Measurements from ENCODE around the gene UBL7. TPM values are rescaled to one million over a fixed set of nuclear protein-coding genes. Genes with fewer than 3 reads are reported as not detected.

UBL7 gene
- total RNA-seq, 1 experiment from 2014 or later, result 73.9 TPM

DNA sequence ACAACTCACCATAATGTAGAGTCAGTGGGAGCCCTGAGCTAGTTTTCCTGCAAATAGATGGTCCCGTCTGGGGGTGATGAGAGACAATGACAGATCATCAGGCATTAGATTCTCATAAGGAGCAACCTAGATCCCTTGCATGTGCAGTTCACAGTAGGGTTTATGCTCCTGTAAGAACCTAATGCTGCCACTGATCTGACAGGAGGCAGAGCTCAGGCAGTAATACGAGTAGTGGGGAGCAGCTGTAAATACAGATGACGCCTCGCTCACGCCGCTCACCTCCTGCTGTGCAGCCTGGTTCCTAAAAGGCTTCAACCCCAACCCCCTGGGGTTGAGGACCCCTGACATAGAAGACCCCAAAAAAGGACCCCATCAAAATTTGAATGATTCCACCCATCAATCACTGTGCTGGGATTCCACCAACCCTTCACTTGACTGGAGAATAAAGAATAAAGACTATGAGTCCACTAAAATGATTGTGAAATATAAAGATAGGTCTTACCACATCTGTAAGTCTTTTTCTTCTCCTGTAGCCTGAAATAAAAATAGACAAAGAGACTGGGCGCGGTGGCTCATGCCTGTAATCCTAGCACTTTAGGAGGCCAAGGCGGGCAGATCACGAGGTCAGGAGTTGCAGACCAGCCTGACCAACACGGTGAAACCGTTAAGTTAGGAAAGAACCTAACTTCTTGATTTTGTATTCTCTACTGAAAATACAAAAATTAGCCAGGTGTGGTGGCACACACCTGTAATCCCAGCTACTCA, 9.9 kb upstream of the UBL7 start:
- Histone ChIP-seq H3K4me3 (no peak overlapping the region), H4K20me1 (ENCODE audit: insufficient read depth) (no peaks in the 10 kb centered on the region), H2AFZ (no peak overlapping the region), H3K9me3 (ENCODE audit: insufficient read depth, low read depth) (no peaks in the 10 kb centered on the region), H3K27ac (no peak overlapping the region), H3K4me1 (replicated peaks; ENCODE audit: insufficient read depth) (no peaks in the 10 kb centered on the region), H3K9me2 (ENCODE audit: insufficient read depth) (no peaks in the 10 kb centered on the region), H3K27me3 (ENCODE audit: insufficient read depth, low read depth) (no peaks in the 10 kb centered on the region), H3F3A (ENCODE audit: insufficient read depth, low read depth) (no peaks in the 10 kb centered on the region), H3K4me2 (no peak overlapping the region), H3K36me3 (ENCODE audit: low read depth) (no peaks in the 10 kb centered on the region), H3K79me2 (ENCODE audit: low read depth) (no peaks in the 10 kb centered on the region)
- DNase-seq, result no peak
- no TSS peak for BruUV-seq (replicated peaks)
- ChIA-PET POLR2A (ENCODE audit: unreplicated experiment) (no interaction called here), CTCF (interaction anchor here (0.7 kb wide), 1 partner anchor 311 kb away, joined by 10 read pairs; the partner anchor contains the start of gene CSK)
- intact Hi-C loops (cut with micrococcal nuclease; ENCODE audit: unreplicated experiment), result no loop called here
- TF ChIP-seq, protein P1, sequence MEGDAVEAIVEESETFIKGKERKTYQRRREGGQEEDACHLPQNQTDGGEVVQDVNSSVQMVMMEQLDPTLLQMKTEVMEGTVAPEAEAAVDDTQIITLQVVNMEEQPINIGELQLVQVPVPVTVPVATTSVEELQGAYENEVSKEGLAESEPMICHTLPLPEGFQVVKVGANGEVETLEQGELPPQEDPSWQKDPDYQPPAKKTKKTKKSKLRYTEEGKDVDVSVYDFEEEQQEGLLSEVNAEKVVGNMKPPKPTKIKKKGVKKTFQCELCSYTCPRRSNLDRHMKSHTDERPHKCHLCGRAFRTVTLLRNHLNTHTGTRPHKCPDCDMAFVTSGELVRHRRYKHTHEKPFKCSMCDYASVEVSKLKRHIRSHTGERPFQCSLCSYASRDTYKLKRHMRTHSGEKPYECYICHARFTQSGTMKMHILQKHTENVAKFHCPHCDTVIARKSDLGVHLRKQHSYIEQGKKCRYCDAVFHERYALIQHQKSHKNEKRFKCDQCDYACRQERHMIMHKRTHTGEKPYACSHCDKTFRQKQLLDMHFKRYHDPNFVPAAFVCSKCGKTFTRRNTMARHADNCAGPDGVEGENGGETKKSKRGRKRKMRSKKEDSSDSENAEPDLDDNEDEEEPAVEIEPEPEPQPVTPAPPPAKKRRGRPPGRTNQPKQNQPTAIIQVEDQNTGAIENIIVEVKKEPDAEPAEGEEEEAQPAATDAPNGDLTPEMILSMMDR (conservative IDR thresholded peaks at IDR 0.05), result no peak

DNA sequence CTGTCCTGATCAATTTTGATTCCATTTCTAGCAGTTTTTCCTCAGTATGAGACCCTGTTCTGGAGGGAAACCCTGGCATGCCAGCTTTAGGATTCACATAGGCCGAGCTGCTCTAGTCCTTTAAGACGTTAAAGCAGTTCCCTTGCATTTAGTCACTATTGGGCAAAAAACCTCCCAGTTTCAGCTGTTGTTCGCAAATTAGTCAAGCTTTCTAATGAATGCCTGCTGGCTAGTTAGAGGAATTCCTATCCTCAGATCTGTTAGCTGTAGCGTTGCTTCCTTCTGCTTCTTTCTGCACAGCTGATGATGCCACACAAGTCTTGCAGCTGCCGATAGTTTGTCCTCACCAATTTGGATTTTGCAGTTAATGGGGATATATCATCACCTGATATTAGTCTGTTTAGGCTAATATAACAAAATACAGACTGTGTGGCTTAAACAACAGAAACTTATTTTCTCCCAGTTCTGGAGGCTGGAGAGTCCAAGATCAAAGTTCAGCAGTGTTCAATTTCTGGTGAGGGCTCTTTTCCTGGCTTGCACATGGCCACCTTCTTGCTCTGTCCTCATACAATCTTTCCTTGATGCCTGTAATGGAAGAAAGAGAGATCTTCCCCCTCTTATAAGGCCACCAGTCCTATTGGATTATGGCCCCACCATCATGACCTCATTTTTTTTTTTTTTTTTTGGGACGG, 7.5 kb upstream of the UBL7 start:
- CTCF ChIA-PET, result no interaction called here
- no peak for TF ChIP-seq EZH2 (IDR thresholded peaks at IDR 0.05; ENCODE audit: low read depth)
- TF ChIP-seq, protein P1 (conservative IDR thresholded peaks at IDR 0.05), result no peak

DNA sequence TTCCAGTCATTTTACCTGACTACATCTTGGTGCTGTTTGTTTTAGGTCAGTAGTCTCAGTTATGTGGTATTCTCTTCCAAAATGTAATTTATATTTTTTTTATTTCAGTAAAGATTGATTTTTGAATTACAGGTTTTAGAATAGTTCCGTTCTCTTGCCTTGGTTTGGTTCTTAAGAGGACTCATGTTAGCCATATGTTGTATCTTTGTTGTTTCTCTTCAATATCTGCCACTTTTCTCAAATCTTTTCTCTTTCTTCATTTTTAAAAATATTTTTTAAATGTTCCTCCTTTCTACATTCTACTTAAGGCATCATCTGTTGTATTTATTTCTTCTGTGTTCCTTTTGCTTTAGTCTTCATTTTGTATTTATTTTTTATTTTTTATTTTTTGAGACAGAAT, 5.6 kb upstream of the UBL7 start:
- Histone ChIP-seq H3K79me2 (ENCODE audit: low read depth) (peaks cover 6% of the 10 kb centered on the region), H3K4me3 (no peak overlapping the region), H3K4me2 (no peak overlapping the region), H3K9me2 (ENCODE audit: insufficient read depth) (no peaks in the 10 kb centered on the region), H3K36me3 (ENCODE audit: low read depth) (no peaks in the 10 kb centered on the region), H3F3A (ENCODE audit: insufficient read depth, low read depth) (0 out of 2 replicates have a peak, but pooled peaks cover 6% of the 10 kb centered on the region), H3K9me3 (ENCODE audit: insufficient read depth, low read depth) (no peaks in the 10 kb centered on the region), H3K27ac (no peak overlapping the region), H3K27me3 (ENCODE audit: insufficient read depth, low read depth) (no peaks in the 10 kb centered on the region), H4K20me1 (ENCODE audit: insufficient read depth) (no peaks in the 10 kb centered on the region), H3K4me1 (replicated peaks; ENCODE audit: insufficient read depth) (0 out of 2 replicates have a peak, but pooled peaks cover 7% of the 10 kb centered on the region), H2AFZ (no peak overlapping the region)
- ChIA-PET CTCF (no interaction called here), POLR2A (ENCODE audit: unreplicated experiment) (no interaction called here)
- no peak for TF ChIP-seq EZH2 (IDR thresholded peaks at IDR 0.05; ENCODE audit: low read depth)
- TF ChIP-seq, protein P1 (conservative IDR thresholded peaks at IDR 0.05), result no peak
- DNase-seq, result no peak
- BruUV-seq (replicated peaks), result no TSS peak
- intact Hi-C loops (cut with micrococcal nuclease; ENCODE audit: unreplicated experiment), result no loop called here

More for the DNA sequence above, 7.5 kb upstream of the UBL7 start:
- DNase-seq, result no peak
- Histone ChIP-seq H3K9me2 (ENCODE audit: insufficient read depth) (no peaks in the 10 kb centered on the region), H3K36me3 (ENCODE audit: low read depth) (no peaks in the 10 kb centered on the region), H2AFZ (no peak overlapping the region), H3K27me3 (ENCODE audit: insufficient read depth, low read depth) (no peaks in the 10 kb centered on the region), H3F3A (ENCODE audit: insufficient read depth, low read depth) (no peaks in the 10 kb centered on the region), H3K4me2 (no peak overlapping the region), H3K9me3 (ENCODE audit: insufficient read depth, low read depth) (no peaks in the 10 kb centered on the region), H3K4me3 (no peak overlapping the region), H3K79me2 (ENCODE audit: low read depth) (no peaks in the 10 kb centered on the region), H3K27ac (no peak overlapping the region), H4K20me1 (ENCODE audit: insufficient read depth) (no peaks in the 10 kb centered on the region), H3K4me1 (replicated peaks; ENCODE audit: insufficient read depth) (no peaks in the 10 kb centered on the region)
- intact Hi-C loops (cut with micrococcal nuclease; ENCODE audit: unreplicated experiment), result no loop called here
- POLR2A ChIA-PET (ENCODE audit: unreplicated experiment), result no interaction called here
- no TSS peak for BruUV-seq (replicated peaks)
